Endothelial cell of umbilical vein (primary cell): Measurements from ENCODE around the gene DYNLT5. TPM values are rescaled to one million over a fixed set of nuclear protein-coding genes. Genes with fewer than 3 reads are reported as not detected.

Source experiments
- BruUV-seq: library from RNA; stranded (reverse); fragments of 400-500 nt; replicated peaks from 2 replicates; lab custom pipeline; 2021; lab: Mats Ljungman, UMichigan
- CTCF ChIA-PET: fragments of 300-600, 350-600 bp; sonication (Branson Sonifier 250); formaldehyde crosslinking; loops from one replicate; lab custom pipeline; 2021; ENCODE audit warnings: antibody characterized with exemption, inconsistent platforms; lab: Charles Lee
- POLR2A ChIA-PET: fragments of 300-600, 350-600 bp; sonication (Branson Sonifier 250); formaldehyde crosslinking; loops from one replicate; lab custom pipeline; 2021; ENCODE audit warnings: antibody characterized with exemption, inconsistent platforms; lab: Charles Lee
- DNase-seq: peaks from one replicate; pipeline ENCODE4 v3.0.0-alpha.2; 2011; ENCODE audit warnings: low read depth, low spot score
- FAIRE-seq: peaks from 2 replicates; lab custom pipeline; 2011; peaks lifted over from hg19 to GRCh38; lab: Jason Lieb, UNC
- H2AFZ ChIP-seq: 2 replicates; pipeline ENCODE4 v1.6.0; 2012; ENCODE audit warnings: low read depth, low read length, control low read depth, inconsistent platforms
- H3K27ac ChIP-seq: 2 replicates; pipeline ENCODE4 v1.5.1; 2011; ENCODE audit warnings: low read depth, mild to moderate bottlenecking, control low read depth, low read length, moderate library complexity; ENCODE audit not compliant: insufficient read depth
- H3K27me3 ChIP-seq, 2 experiments: 2 replicates each; pipeline versions ENCODE4 v1.6.0 to v1.6.1; 2011; ENCODE audit warnings: low read length in 2 of 2, mixed read lengths in 1 of 2; ENCODE audit not compliant: control insufficient read depth in 2 of 2, insufficient read depth in 2 of 2
- H3K36me3 ChIP-seq, 2 experiments: 2 replicates in 1 of 2; 3 replicates in 1 of 2; pipeline ENCODE4 v1.5.1; 2011; ENCODE audit warnings: low read length in 2 of 2, mild to moderate bottlenecking in 1 of 2, moderate library complexity in 1 of 2; ENCODE audit not compliant: control insufficient read depth in 2 of 2, insufficient read depth in 2 of 2; ENCODE audit errors: extremely low read depth in 1 of 2
- H3K4me1 ChIP-seq: 3 replicates; pipeline ENCODE4 v1.5.1; 2011; ENCODE audit warnings: mild to moderate bottlenecking, low read length; ENCODE audit not compliant: control insufficient read depth, insufficient read depth; ENCODE audit errors: extremely low read depth
- H3K4me2 ChIP-seq: 2 replicates; pipeline ENCODE4 v1.6.1; 2011; ENCODE audit warnings: low read length, control low read depth, mixed read lengths; ENCODE audit not compliant: insufficient read depth
- H3K4me3 ChIP-seq, 3 experiments: fragments of 200-600 bp in 1 of 3; sonication (generic), shearing (Covaris generic) in 1 of 3; replicated peaks in 1 of 3; 2 replicates each; pipeline ENCODE4 v1.5.1; 2011 to 2016; ENCODE audit warnings: control low read depth in 3 of 3, low read length in 3 of 3, mild to moderate bottlenecking in 2 of 3, inconsistent platforms in 1 of 3, low read depth in 1 of 3, moderate library complexity in 1 of 3; ENCODE audit not compliant: insufficient read depth in 1 of 3
- H3K79me2 ChIP-seq: 2 replicates; pipeline ENCODE4 v1.6.0; 2012; ENCODE audit warnings: low read length, inconsistent platforms; ENCODE audit not compliant: control insufficient read depth, insufficient read depth
- H3K9ac ChIP-seq: replicated peaks from 2 replicates; pipeline ENCODE3; 2011; ENCODE audit warnings: low read length, control low read depth; ENCODE audit not compliant: insufficient read depth; ENCODE audit errors: extremely low read depth
- H3K9me1 ChIP-seq: replicated peaks from 3 replicates; pipeline ENCODE4 v1.6.0; 2011; ENCODE audit warnings: mild to moderate bottlenecking, low read length; ENCODE audit not compliant: control insufficient read depth, insufficient read depth; ENCODE audit errors: extremely low read depth
- H3K9me3 ChIP-seq: replicated peaks from 2 replicates; pipeline ENCODE4 v1.5.1; 2012; ENCODE audit warnings: low read length, inconsistent platforms; ENCODE audit not compliant: control insufficient read depth, insufficient read depth
- H4K20me1 ChIP-seq: replicated peaks from 2 replicates; pipeline ENCODE3; 2011; ENCODE audit warnings: mild to moderate bottlenecking, low read length; ENCODE audit not compliant: control insufficient read depth, insufficient read depth; ENCODE audit errors: extremely low read depth
- EZH2 ChIP-seq: IDR thresholded peaks from 2 replicates; pipeline ENCODE4 v1.6.1; 2012; ENCODE audit warnings: borderline replicate concordance, low read depth, mild to moderate bottlenecking, moderate library complexity, low read length, inconsistent platforms; ENCODE audit not compliant: severe bottlenecking
- FOS ChIP-seq: IDR thresholded peaks from 2 replicates; pipeline ENCODE4 v1.6.1; 2011; ENCODE audit warnings: mild to moderate bottlenecking, low read length, moderate library complexity, borderline replicate concordance; ENCODE audit not compliant: insufficient read depth
- GATA2 ChIP-seq: IDR thresholded peaks from 2 replicates; pipeline ENCODE4 v1.7.0; 2011; ENCODE audit warnings: low read depth, mild to moderate bottlenecking, moderate library complexity, mixed read lengths, low read length; ENCODE audit not compliant: insufficient read length, insufficient read depth
- JUN ChIP-seq: IDR thresholded peaks from 2 replicates; pipeline ENCODE4 v1.6.1; 2011; ENCODE audit warnings: borderline replicate concordance, low read depth; ENCODE audit not compliant: insufficient read length, insufficient read depth
- MYC ChIP-seq: IDR thresholded peaks from one replicate; pipeline ENCODE4 v1.6.1; 2011; ENCODE audit warnings: mild to moderate bottlenecking, low read depth, low read length
- POLR2A ChIP-seq: IDR thresholded peaks from 2 replicates; pipeline ENCODE4 v1.6.1; 2012; ENCODE audit warnings: low read depth, mild to moderate bottlenecking, control low read depth, low read length
- POLR2AphosphoS5 ChIP-seq: IDR thresholded peaks from 2 replicates; pipeline ENCODE4 v1.6.1; 2012; ENCODE audit warnings: low read depth, mild to moderate bottlenecking, control low read depth, low read length, moderate library complexity; ENCODE audit not compliant: insufficient read depth
- dilution Hi-C: fragments of 300-500 bp; cut with MboI; formaldehyde crosslinking; loops from one replicate; pipeline ENCODE4 v1.15.0; 2019; ENCODE audit warnings: low sequenced_read_pairs; ENCODE audit not compliant: extremely low pct_ligation_motif_present
- intact Hi-C: fragments of 100-400 bp; cut with micrococcal nuclease; formaldehyde crosslinking; loops from one replicate; pipeline ENCODE4 v1.10.0; 2022
- polyA plus RNA-seq, 4 experiments: library from polyadenylated mRNA; depleted of rRNA in 3 of 4; stranded (reverse) in 3 of 4; unstranded in 1 of 4; fragments of >200 nt; gene quantifications; 2 replicates each; pipeline versions ENCODE4 v1.2.1 to v1.2.3, GENCODE V29; 2011 to 2012; ENCODE audit warnings: missing spikeins in 1 of 4
- total RNA-seq: library from RNA; stranded (reverse); gene quantifications from 2 replicates; pipeline ENCODE4 v1.2.3, GENCODE V29; 2021
- TF ChIP-seq, protein P1 (sequence below): IDR thresholded peaks from 2 replicates; pipeline ENCODE4 v1.6.1; 2011; ENCODE audit not compliant: insufficient read depth, insufficient read length
- TF ChIP-seq, protein P2 (sequence below), 2 donors: IDR thresholded peaks; 1 replicate in 1 of 2; 2 replicates in 1 of 2; pipeline ENCODE4 v1.5.1; 2011; ENCODE audit warnings: low read length in 2 of 2, mild to moderate bottlenecking in 2 of 2, moderate library complexity in 2 of 2, control low read depth in 1 of 2, inconsistent platforms in 1 of 2, low read depth in 1 of 2; ENCODE audit not compliant: insufficient read depth in 1 of 2; ENCODE audit errors: extremely low read depth in 1 of 2

Gene DYNLT5
- total and polyA plus RNA-seq, 2 donors (not counting 3 experiments of a cell fraction or from before 2014, with no cell fraction given), result 4.0 to 4.5 TPM

DNA sequence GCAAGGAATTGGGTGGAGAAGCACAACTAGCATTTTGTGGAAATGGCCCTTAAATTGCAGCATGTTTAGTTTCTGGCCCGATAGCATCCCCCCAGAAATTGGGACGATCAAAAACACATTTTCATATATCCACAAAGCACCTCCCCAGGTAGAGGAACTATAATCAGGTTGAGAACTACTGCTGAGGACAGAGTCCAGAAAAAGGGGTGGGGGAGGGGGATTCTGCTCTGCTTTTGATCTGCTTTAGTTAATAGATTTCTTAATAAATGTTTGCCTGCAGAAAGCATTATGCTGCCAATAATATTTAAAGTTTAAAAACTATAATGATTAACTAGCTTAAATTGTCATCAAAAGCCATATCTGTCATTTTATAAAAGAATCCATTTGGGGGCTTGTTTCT is 14.4 kb upstream of the DYNLT5 start:
- Histone ChIP-seq H3K79me2 (no peaks in the 10 kb centered on the region), H4K20me1 (no peaks in the 10 kb centered on the region), H3K9me3 (no peaks in the 10 kb centered on the region), H3K9ac (no peak overlapping the region), H3K4me2 (no peak overlapping the region), H3K27ac (no peak overlapping the region), H3K9me1 (no peaks in the 10 kb centered on the region), H3K36me3 (no peaks in the 10 kb centered on the region), H3K27me3 (no peaks in the 10 kb centered on the region), H2AFZ (no peak overlapping the region), H3K4me3 (no peak overlapping the region), H3K4me1 (peaks cover 9% of the 10 kb centered on the region)
- intact Hi-C loops, result no loop called here
- DNase-seq, result no peak
- dilution Hi-C loops, result no loop called here
- BruUV-seq, result no TSS peak
- TF ChIP-seq EZH2, result no peak
- ChIA-PET CTCF (interaction anchor here (1.3 to 2.3 kb wide), 5 partner anchors 8 to 16 kb away, joined by 3 to 7 read pairs (median 4); no protein-coding TSS in a partner anchor), POLR2A (no interaction called here)
- FAIRE-seq, result no peak

DNA sequence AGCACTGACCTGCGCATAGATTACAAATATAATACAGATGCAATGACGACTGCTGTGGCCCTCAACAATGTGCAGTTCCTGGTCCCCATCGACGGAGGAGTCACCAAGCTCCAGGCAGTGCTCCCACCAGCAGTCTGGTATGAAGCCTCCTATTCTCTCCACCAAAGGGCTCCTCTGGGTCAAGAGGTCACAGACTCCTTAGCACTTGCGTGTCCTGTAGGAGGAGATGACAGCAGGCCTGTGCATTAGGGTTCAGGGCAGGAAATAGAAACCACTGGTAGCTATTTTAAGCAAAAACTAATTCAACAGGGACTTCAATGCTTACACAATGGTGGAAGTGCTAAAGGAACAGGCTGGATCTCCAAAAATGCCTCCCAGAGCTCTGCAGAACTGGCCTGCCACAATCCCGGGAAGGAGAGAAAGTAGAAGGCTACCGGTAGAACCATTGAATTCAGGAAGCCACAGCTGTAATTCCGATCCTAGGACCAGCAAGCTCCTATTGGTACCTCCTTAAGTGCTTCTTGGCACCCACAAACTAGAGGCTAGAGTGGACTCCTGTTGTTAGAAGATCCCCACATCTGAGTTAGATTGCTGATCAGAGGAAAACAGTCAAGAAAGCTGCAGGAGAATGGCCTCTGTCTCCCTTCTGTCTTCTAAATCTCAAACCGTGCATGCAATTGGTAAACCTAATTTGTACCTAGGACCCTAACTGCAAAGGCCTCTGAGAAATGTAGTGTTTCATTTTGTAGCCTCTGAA is 12.7 kb upstream of the DYNLT5 start:
- dilution Hi-C loops, result no loop called here
- TF ChIP-seq EZH2 (no peak), GATA2 (no peak), JUN (no peak), MYC (no peak), FOS (no peak), POLR2AphosphoS5 (no peak), POLR2A (no peak)
- TF ChIP-seq, protein P1, sequence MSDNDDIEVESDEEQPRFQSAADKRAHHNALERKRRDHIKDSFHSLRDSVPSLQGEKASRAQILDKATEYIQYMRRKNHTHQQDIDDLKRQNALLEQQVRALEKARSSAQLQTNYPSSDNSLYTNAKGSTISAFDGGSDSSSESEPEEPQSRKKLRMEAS, result no peak
- TF ChIP-seq, protein P2, sequence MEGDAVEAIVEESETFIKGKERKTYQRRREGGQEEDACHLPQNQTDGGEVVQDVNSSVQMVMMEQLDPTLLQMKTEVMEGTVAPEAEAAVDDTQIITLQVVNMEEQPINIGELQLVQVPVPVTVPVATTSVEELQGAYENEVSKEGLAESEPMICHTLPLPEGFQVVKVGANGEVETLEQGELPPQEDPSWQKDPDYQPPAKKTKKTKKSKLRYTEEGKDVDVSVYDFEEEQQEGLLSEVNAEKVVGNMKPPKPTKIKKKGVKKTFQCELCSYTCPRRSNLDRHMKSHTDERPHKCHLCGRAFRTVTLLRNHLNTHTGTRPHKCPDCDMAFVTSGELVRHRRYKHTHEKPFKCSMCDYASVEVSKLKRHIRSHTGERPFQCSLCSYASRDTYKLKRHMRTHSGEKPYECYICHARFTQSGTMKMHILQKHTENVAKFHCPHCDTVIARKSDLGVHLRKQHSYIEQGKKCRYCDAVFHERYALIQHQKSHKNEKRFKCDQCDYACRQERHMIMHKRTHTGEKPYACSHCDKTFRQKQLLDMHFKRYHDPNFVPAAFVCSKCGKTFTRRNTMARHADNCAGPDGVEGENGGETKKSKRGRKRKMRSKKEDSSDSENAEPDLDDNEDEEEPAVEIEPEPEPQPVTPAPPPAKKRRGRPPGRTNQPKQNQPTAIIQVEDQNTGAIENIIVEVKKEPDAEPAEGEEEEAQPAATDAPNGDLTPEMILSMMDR (IDR thresholded peaks at IDR 0.05; ENCODE audit: extremely low read depth in 1 of 2, insufficient read depth in 1 of 2, low read depth in 1 of 2, low read length in 2 of 2), result no peak
- no peaks in the 10 kb centered on the region for H3K36me3 ChIP-seq
- no peak for DNase-seq
- no peaks in the 10 kb centered on the region for H3K79me2 ChIP-seq
- no peak for FAIRE-seq
- H3K9me1 ChIP-seq, result no peaks in the 10 kb centered on the region
- no peaks in the 10 kb centered on the region for H3K4me1 ChIP-seq
- no peak overlapping the region for H3K27ac ChIP-seq
- H3K4me2 ChIP-seq, result no peak overlapping the region
- H4K20me1 ChIP-seq, result no peaks in the 10 kb centered on the region
- H3K9me3 ChIP-seq, result no peaks in the 10 kb centered on the region
- H3K27me3 ChIP-seq, result no peaks in the 10 kb centered on the region
- no TSS peak for BruUV-seq
- POLR2A ChIA-PET, result interaction anchor here (0.5 kb wide), 1 partner anchor 28 kb away, joined by 3 read pairs; no protein-coding TSS in a partner anchor
- intact Hi-C loops, result no loop called here
- CTCF ChIA-PET, result interaction anchor here (0.8 to 2.1 kb wide), 4 partner anchors 10 to 25 kb away, joined by 3 to 7 read pairs (median 4); no protein-coding TSS in a partner anchor
- H3K4me3 ChIP-seq, result no peak overlapping the region
- H2AFZ ChIP-seq, result no peak overlapping the region
- no peak overlapping the region for H3K9ac ChIP-seq
